Fibroblast of skin of back (primary cell): Measurements from ENCODE around the gene CTSL. TPM values are rescaled to one million over a fixed set of nuclear protein-coding genes. Genes with fewer than 3 reads are reported as not detected.

ENCODE experiments used
- DNase-seq: peaks from one replicate; pipeline ENCODE4 v3.0.0-alpha.2; 2013
- polyA plus RNA-seq, 2 experiments: library from polyadenylated mRNA; unstranded; fragments of 120-200 nt; gene quantifications; one replicate each; pipeline ENCODE4 v1.2.1, GENCODE V29; 2013; ENCODE audit not compliant: insufficient read length in 2 of 2

CTSL gene
- polyA plus RNA-seq (2013, experiment 1 of 2; ENCODE audit: insufficient read length): 68.1 TPM
- 36.2 TPM for polyA plus RNA-seq (2013, experiment 2 of 2; ENCODE audit: insufficient read length)

DNA sequence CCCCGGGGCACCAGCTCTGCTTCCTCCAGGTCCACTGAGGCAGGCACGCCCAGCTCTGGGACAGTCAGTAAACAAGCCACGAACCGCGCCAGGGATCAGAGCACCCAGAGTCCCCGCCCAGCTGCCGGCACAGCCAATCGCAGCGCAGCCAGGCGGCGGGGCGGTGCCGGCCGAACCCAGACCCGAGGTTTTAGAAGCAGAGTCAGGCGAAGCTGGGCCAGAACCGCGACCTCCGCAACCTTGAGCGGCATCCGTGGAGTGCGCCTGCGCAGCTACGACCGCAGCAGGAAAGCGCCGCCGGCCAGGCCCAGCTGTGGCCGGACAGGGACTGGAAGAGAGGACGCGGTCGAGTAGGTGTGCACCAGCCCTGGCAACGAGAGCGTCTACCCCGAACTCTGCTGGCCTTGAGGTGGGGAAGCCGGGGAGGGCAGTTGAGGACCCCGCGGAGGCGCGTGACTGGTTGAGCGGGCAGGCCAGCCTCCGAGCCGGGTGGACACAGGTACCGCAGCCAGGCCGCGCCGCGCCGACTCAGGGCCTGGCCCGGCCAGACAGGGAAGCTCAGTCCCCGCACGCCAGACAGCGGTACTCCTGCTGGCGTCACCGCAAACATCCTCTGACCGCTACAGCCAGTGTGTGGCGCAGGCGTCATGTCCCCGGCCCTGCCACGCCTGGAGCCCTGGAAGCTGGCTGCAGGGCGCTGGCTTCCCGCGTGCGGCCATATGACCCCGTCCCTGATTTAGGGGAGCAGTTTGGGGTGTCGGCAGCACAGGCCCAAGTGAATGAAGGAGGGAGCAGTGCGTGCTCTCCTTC lies at the start of gene CTSL:
Gene CTSL, plus strand, starts transcription at position 220 of the 810 bp plus-strand sequence. CDS start 1,485 bp downstream, outside the sequence.
- DNase-seq: peak; percentile 75

GRCh38 chr9:87676976-87677775 lies 48.7 kb upstream of the CTSL start:
- no peak for DNase-seq

- DNase-seq: no peak
Measured at GRCh38 chr9:87677776-87678587, 47.9 kb upstream of the CTSL start.

DNA sequence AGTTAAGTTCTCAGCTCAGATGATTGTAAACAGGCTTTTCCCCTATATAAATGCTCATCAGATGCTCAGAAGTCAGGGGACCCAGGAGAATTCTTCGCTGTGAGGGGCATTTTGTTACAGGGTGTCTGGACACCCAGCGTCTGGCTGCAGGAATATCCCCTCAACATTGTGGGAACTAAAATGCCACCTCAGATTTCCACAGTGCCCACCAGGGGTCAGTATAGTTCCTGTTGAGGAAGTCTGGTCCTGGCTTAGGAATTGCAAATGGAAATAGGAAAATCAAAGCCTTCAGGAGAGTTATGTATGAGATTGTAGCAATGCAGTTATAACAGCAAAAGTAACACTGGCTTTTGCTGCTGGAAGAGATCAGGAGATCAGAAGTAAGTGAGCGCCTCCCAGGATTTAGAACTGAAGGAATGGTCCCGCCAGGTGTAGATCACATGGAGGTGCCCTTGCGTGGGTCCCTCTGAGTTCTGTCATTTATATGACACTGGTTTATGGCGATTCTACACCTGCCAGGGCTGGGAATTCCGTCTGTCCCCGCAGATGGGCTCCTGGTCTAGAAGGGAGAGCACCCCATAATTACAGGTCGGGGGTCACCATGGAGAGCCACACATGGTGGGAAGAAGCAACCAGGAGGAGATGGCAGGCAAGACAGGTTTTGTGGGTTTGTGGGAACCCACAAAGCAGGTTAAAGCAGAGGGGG lies 47.1 kb upstream of the CTSL start:
- DNase-seq: peak; percentile 71

- DNase-seq: no peak
Measured at GRCh38 chr9:87681271-87682061, 44.5 kb upstream of the CTSL start.

DNA sequence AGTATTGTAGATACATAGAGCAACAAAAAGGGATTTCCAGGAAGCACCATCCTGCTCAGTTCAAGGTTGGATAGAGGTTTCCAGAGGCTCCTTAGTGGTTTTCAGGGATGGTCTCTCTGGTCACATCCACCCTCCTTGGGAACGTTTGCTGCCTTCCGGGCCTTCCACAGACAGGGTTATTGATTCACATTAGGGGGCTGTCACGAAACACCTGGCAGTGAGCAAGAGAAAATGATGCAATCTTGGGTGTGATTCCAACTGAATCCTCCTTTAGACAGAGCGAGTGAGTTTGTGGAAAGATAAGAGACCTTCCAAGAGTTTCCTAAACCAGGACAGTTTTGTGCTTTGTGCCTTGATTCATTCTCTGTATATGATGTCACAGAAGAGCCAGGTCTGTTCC lies 43.8 kb upstream of the CTSL start:
- DNase-seq: no peak

DNA sequence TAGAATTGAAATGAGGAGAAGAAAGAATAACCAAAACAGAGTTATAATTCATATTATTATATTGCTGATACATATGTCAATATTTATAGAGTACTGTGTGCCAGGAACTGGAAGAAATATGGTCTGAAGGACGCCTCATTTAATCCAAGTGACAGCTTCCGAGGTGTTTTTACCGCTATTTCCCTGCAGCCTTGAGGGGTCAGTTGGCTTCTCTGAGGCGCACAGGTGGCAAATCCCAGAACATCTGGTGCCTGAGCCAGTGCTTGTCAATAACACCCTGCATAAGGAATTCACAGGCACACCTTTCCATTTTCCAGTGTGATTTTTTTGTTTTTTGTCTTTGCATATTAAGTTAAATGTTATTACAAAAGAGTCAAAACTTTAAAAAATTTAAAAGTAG lies 43.3 kb upstream of the CTSL start:
- DNase-seq: no peak

DNA sequence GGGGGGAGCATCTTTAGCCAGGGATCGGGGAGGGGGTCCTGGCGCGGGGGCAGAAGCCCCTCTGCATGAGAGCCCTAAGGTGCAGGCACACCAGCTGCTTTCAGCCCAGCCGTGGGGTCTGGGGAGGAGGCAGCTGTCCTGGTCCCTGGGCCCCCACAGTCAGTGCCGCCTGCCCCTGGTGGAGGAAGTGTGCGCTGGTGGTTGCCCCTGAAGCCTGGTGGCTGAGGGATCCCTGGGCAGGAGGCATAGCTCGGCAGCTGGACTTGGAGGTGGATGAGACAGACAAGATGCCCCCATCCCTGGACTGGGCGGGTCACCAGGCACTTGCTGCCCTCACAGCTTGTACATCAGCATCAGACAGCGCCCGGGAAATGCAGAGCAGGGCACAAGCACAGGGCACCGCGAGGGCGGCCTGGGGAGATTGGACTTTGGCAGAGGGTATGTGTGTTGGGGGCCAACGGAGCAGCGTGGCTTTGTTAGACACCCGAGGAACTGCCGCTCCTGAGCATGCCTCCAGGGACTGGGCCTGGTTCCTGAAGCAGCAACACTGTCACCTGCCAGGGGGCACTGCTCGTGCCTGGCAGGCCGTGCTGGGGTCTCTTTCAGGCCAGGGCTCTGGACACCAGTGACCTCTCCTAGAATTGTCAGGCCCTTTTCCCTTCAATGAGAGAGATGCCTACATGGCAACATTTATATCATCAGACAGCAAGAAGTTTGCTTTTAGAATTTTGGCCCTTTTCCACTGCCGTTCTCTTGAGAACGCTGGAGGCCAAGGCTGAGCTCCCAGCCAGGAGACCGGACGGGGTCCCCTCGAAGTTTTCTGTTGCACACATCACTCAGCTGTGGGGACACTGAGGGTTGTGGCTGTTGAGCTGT lies 41.9 kb upstream of the CTSL start:
- no peak for DNase-seq

DNA sequence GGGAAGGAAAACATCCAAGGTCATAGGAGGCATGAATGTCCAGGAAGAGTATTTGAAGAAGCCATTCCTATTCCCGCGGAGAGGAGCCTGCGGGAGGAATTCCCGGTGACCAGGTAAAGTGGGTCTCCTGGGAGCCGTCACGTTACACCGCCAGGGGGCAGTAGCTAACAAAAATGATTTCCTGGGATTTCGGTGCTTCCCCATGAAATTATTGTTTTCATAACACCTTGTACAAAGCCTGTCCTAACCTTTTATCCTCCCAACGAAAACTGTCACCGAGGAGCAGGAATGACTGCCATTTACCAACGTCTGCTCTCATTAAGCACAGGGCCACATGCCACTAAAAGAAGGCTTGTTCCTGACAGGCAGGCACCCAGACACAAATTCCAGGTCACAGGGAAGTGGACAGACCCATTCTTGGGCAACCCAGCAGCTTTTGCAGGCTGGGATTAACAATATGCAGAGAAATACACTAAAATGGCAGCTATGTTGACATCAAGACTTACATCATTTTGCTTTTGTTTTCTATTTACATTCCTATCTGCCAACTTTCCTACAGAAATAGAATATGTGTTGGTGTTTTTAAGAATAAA lies 41.2 kb upstream of the CTSL start:
- DNase-seq: peak; percentile 15

- no peak for DNase-seq
Measured at GRCh38 chr9:87685441-87685840, 40.5 kb upstream of the CTSL start.

DNA sequence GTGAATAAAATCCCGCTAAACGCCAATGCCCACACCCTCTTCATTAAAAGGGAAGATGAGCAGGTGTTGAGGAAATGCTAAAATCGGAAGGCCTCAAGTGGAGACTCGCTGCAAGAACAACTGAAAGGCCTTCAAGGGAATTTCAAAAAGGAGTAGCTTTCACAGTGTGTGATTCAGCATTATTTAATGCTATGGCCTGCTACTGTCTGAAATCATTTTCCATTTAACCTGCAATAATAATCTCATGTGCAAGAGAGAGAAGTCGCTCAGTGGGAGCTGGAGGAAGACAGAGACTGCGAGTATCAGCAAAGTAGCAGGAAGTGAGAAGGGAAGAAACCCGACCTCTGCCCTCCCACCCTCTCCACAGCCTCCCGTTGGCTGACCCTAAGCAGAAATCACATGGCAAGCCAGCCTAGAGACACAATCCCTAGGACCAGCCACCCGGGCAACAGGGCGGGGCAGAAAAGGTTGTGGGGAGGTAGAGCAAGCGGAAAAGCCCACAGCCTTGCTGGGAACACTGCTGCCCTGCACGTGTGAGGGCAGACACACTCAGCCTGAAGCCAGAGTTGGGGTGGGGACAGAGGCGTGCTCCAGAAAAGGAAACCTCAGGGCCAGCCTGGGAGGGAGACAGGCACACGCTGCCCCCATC lies 39.9 kb upstream of the CTSL start:
- no peak for DNase-seq

- no peak for DNase-seq
Measured at GRCh38 chr9:87686520-87687090, 39.3 kb upstream of the CTSL start.

GRCh38 chr9:87687207-87687606 lies 38.7 kb upstream of the CTSL start:
- no peak for DNase-seq

- DNase-seq: no peak
Measured at GRCh38 chr9:87694236-87694755, 31.6 kb upstream of the CTSL start.

GRCh38 chr9:87695523-87695922 lies 30.4 kb upstream of the CTSL start:
- no peak for DNase-seq

DNA sequence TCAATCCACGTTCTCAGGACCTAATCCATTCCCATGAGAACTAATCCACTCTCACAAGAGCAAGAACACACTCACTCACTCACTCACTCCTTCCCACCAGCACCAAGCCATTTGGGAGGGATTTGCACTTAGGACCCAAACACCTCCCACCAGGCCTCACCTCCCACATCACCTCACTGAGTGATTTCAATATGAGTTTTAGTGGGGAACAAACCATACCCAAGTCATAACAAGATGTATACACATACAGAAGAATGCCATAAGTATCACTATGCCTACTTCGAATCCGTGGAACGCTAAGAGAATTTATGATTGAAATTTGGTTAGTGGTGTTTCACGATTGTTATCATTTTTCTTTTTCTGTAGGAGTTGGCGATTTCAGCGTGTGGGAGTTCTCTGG lies 29.3 kb upstream of the CTSL start:
- DNase-seq: no peak

- DNase-seq: no peak
Measured at GRCh38 chr9:87698069-87698809, 27.7 kb upstream of the CTSL start.

DNA sequence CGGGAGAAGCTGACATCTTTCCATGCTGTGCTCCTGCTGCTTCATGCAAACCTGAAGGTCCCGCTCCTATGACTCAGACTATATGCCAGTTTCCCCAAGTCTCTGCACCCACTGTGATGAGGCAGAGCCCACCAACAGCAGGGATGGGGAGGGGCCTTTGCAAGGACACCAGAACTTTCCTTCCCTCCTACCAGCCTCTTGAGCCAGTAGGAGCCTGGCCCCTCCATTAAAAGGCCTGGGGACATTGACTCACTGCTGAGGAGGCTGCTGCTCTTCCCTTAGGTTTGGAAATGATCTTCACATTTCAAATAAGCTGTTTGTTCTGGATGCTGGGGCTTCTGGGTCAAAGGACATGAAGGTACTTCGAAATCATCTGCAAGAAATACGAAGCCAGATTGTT lies 26.1 kb upstream of the CTSL start:
- no peak for DNase-seq
